Neural cell (in vitro differentiated cells): Measurements from ENCODE around the gene SLC22A14. TPM values are rescaled to one million over a fixed set of nuclear protein-coding genes. Genes with fewer than 3 reads are reported as not detected.

Experiments
- H2AFZ ChIP-seq: fragments of 200-600, 300-800 bp; sonication (generic), shearing (Covaris generic); 2 replicates; pipeline ENCODE4 v1.6.0; 2014; ENCODE audit warnings: low read depth, mild to moderate bottlenecking, antibody characterized with exemption, low read length, moderate library complexity
- H3F3A ChIP-seq: fragments of 200-600 bp; shearing (Covaris generic); 2 replicates; pipeline ENCODE4 v1.6.1; 2016; ENCODE audit warnings: mild to moderate bottlenecking, moderate library complexity, mixed read lengths, antibody characterized with exemption, low read length; ENCODE audit not compliant: insufficient read depth, poor library complexity, severe bottlenecking
- H3K27ac ChIP-seq: fragments of 200-600, 300-800 bp; sonication (generic), shearing (Covaris generic); 2 replicates; pipeline ENCODE4 v1.5.1; 2014; ENCODE audit warnings: mild to moderate bottlenecking, low read length, moderate library complexity
- H3K27me3 ChIP-seq: fragments of 300-800, 200-600 bp; sonication (generic), shearing (Covaris generic); 2 replicates; pipeline ENCODE4 v1.6.0; 2014; ENCODE audit warnings: mild to moderate bottlenecking, low read depth, low read length, moderate library complexity; ENCODE audit not compliant: insufficient read depth
- H3K36me3 ChIP-seq: fragments of 300-800, 200-600 bp; sonication (generic), shearing (Covaris generic); 2 replicates; pipeline ENCODE4 v1.5.1; 2014; ENCODE audit warnings: mild to moderate bottlenecking, antibody characterized with exemption, low read length, moderate library complexity; ENCODE audit not compliant: insufficient read depth
- H3K4me2 ChIP-seq: fragments of 300-800, 200-600 bp; sonication (generic), shearing (Covaris generic); 2 replicates; pipeline ENCODE4 v1.6.0; 2014; ENCODE audit warnings: mild to moderate bottlenecking, low read length
- H3K4me3 ChIP-seq: fragments of 300-800, 200-600 bp; sonication (generic), shearing (Covaris generic); 2 replicates; pipeline ENCODE4 v1.5.1; 2014; ENCODE audit warnings: mild to moderate bottlenecking, low read length, moderate library complexity
- H3K79me2 ChIP-seq: fragments of 200-600 bp; shearing (Covaris generic); replicated peaks from 2 replicates; pipeline ENCODE4 v1.6.0; 2014; ENCODE audit warnings: mild to moderate bottlenecking, low read length, moderate library complexity; ENCODE audit not compliant: insufficient read depth
- H3K9ac ChIP-seq: fragments of 300-800, 200-600 bp; sonication (generic), shearing (Covaris generic); 2 replicates; pipeline ENCODE4 v1.6.1; 2016; ENCODE audit warnings: mild to moderate bottlenecking, low read length, mixed read lengths
- H3K9me2 ChIP-seq: fragments of 200-600 bp; shearing (Covaris generic); 2 replicates; pipeline ENCODE4 v1.6.1; 2016; ENCODE audit warnings: mild to moderate bottlenecking, low read length, mixed read lengths; ENCODE audit not compliant: insufficient read depth
- H3K9me3 ChIP-seq: fragments of 200-600, 300-800 bp; sonication (generic), shearing (Covaris generic); 2 replicates; pipeline ENCODE4 v1.6.1; 2016; ENCODE audit warnings: mild to moderate bottlenecking, mixed run types, low read length, moderate library complexity, mixed read lengths
- H4K20me1 ChIP-seq: fragments of 200-600 bp; shearing (Covaris generic); 2 replicates; pipeline ENCODE4 v1.6.1; 2016; ENCODE audit warnings: mild to moderate bottlenecking, mixed run types; ENCODE audit not compliant: insufficient read depth
- CTCF ChIP-seq: fragments of 450-650 bp; IDR thresholded peaks from 2 replicates; pipeline ENCODE4 v1.5.1; 2014; ENCODE audit warnings: antibody characterized with exemption, mild to moderate bottlenecking, moderate library complexity; ENCODE audit not compliant: poor library complexity, severe bottlenecking
- EP300 ChIP-seq: fragments of 450-650 bp; conservative IDR thresholded peaks from 2 replicates; pipeline ENCODE4 v1.6.1; 2014; ENCODE audit warnings: antibody characterized with exemption, mild to moderate bottlenecking, moderate library complexity; ENCODE audit not compliant: poor library complexity, severe bottlenecking
- EZH2 ChIP-seq: fragments of 200-600, 300-800 bp; shearing (Covaris generic), sonication (generic); IDR thresholded peaks from 2 replicates; pipeline ENCODE4 v1.6.1; 2014; ENCODE audit warnings: antibody characterized with exemption, low read length, borderline replicate concordance, mild to moderate bottlenecking; ENCODE audit not compliant: insufficient read depth, poor library complexity, severe bottlenecking
- MXI1 ChIP-seq: fragments of 450-650 bp; conservative IDR thresholded peaks from 2 replicates; pipeline ENCODE4 v1.6.1; 2014; ENCODE audit warnings: antibody characterized with exemption, mild to moderate bottlenecking; ENCODE audit not compliant: poor library complexity, severe bottlenecking
- POLR2AphosphoS5 ChIP-seq: IDR thresholded peaks from 2 replicates; pipeline ENCODE4 v1.6.1; 2012
- RAD21 ChIP-seq: fragments of 450-650 bp; conservative IDR thresholded peaks from 2 replicates; pipeline ENCODE4 v1.6.1; 2014; ENCODE audit warnings: antibody characterized with exemption, mild to moderate bottlenecking, moderate library complexity
- REST ChIP-seq: IDR thresholded peaks from 2 replicates; pipeline ENCODE4 v1.6.1; 2012; ENCODE audit warnings: borderline replicate concordance
- SMC3 ChIP-seq: fragments of 450-650 bp; conservative IDR thresholded peaks from 2 replicates; pipeline ENCODE4 v1.6.1; 2014; ENCODE audit warnings: antibody characterized with exemption, mild to moderate bottlenecking, moderate library complexity; ENCODE audit not compliant: poor library complexity
- TAF1 ChIP-seq: IDR thresholded peaks from 2 replicates; pipeline ENCODE4 v1.6.1; 2012; ENCODE audit warnings: low read depth
- polyA plus RNA-seq: library from polyadenylated mRNA; depleted of rRNA; stranded (reverse); fragments of >200 nt; gene quantifications from 2 replicates; pipeline ENCODE4 v1.2.3, GENCODE V29; 2014

The SLC22A14 gene
- polyA plus RNA-seq, 1 donor from 2014 or later: 0.25 TPM

- H3K36me3 ChIP-seq: peaks cover 3% of the 10 kb centered on the region
- H3K9me3 ChIP-seq: no peaks in the 10 kb centered on the region
- no peaks in the 10 kb centered on the region for H3K9me2 ChIP-seq
- H3K27me3 ChIP-seq: no peaks in the 10 kb centered on the region
- H3K4me2 ChIP-seq: no peak overlapping the region
- no peaks in the 10 kb centered on the region for H3K79me2 ChIP-seq
- no peak overlapping the region for H3K9ac ChIP-seq
- H3K4me3 ChIP-seq: no peak overlapping the region
- H3F3A ChIP-seq: no peaks in the 10 kb centered on the region
- TF ChIP-seq EP300 (no peak), MXI1 (no peak), EZH2 (no peak), CTCF (no peak), TAF1 (no peak), REST (no peak), POLR2AphosphoS5 (no peak), RAD21 (no peak), SMC3 (no peak)
- H3K27ac ChIP-seq: no peak overlapping the region
- H2AFZ ChIP-seq: no peak overlapping the region
- H4K20me1 ChIP-seq: no peaks in the 10 kb centered on the region
Observed at GRCh38 chr3:38245930-38246329, 36.2 kb upstream of the SLC22A14 start.

GRCh38 chr3:38247366-38248035 is 34.6 kb upstream of the SLC22A14 start:
- Histone ChIP-seq H3K36me3 (peaks cover 3% of the 10 kb centered on the region), H3K9ac (no peak overlapping the region), H3K9me2 (no peaks in the 10 kb centered on the region), H4K20me1 (no peaks in the 10 kb centered on the region), H3K27me3 (no peaks in the 10 kb centered on the region), H2AFZ (no peak overlapping the region), H3K4me3 (no peak overlapping the region), H3F3A (no peaks in the 10 kb centered on the region), H3K79me2 (no peaks in the 10 kb centered on the region), H3K27ac (no peak overlapping the region), H3K9me3 (no peaks in the 10 kb centered on the region), H3K4me2 (no peak overlapping the region)
- TF ChIP-seq EZH2 (no peak), POLR2AphosphoS5 (peak; percentile 11)
